ENCODE data around the gene LASP1. TPM values are rescaled to one million over a fixed set of nuclear protein-coding genes. Genes with fewer than 3 reads are reported as not detected.

LASP1 gene
- total and polyA plus RNA-seq, 2 of the 4 experiments (the other 2 are of a cell fraction) = 79.8 to 262 TPM

GRCh38 chr17:38848939-38849605 lies 20.8 kb upstream of the LASP1 start:
- Histone ChIP-seq H3K56ac (ENCODE audit: extremely low read depth, insufficient read depth, low read length) (no peak overlapping the region), H2AFZ (replicated peaks; ENCODE audit: low read length, poor library complexity) (no peak overlapping the region), H2BK20ac (ENCODE audit: low read depth, low read length) (no peak overlapping the region), H3K4me2 (ENCODE audit: low read depth, low read length) (no peak overlapping the region), H2AK5ac (ENCODE audit: low read depth, low read length) (no peak overlapping the region), H3K79me1 (ENCODE audit: low read depth in 1 of 2, low read length in 2 of 2) (peaks cover 16 to 57% of the 10 kb centered on the region in 2 experiments), H2AK9ac (replicated peaks; ENCODE audit: low read depth, low read length, poor library complexity) (no peak overlapping the region), H2BK5ac (ENCODE audit: low read depth, low read length, poor library complexity, severe bottlenecking) (no peak overlapping the region), H4K20me1 (ENCODE audit: insufficient read depth, low read length) (peaks cover 61% of the 10 kb centered on the region), H3K4me1 (ENCODE audit: control insufficient read depth, insufficient read depth, low read length) (peaks cover 3% of the 10 kb centered on the region; the same call in 1 of the 2 replicates), H3K4ac (ENCODE audit: low read depth, low read length) (no peak overlapping the region), H3K9ac (ENCODE audit: low read depth, low read length) (no peak overlapping the region), H3K4me3 (ENCODE audit: insufficient read depth, low read depth, low read length) (no peak overlapping the region), H2BK15ac (ENCODE audit: low read depth, low read length) (no peak overlapping the region), H3K9me1 (ENCODE audit: insufficient read depth, low read length) (0 out of 2 replicates have a peak, but pooled peaks cover 7% of the 10 kb centered on the region), H3K23ac (ENCODE audit: low read depth, low read length) (no peak overlapping the region), H3K27ac (ENCODE audit: insufficient read depth, low read length) (no peak overlapping the region), H3K36me3 (ENCODE audit: control insufficient read depth, insufficient read depth, low read length) (peaks cover 48% of the 10 kb centered on the region), H3K27me3 (ENCODE audit: control insufficient read depth, insufficient read depth, low read length) (no peaks in the 10 kb centered on the region), H2BK120ac (ENCODE audit: low read depth, low read length) (no peak overlapping the region), H3K18ac (ENCODE audit: low read depth, low read length) (no peak overlapping the region), H3K9me3 (ENCODE audit: control insufficient read depth, insufficient read depth, low read length) (no peaks in the 10 kb centered on the region), H4K5ac (ENCODE audit: low read depth, low read length) (no peak overlapping the region), H4K8ac (ENCODE audit: low read depth in 2 of 2, low read length in 2 of 2) (no peak overlapping the region), H3K14ac (replicated peaks; ENCODE audit: low read depth, low read length) (no peak overlapping the region), H4K91ac (ENCODE audit: insufficient read depth, low read depth, low read length) (no peak overlapping the region)
- in situ Hi-C loops (cut with MboI; ENCODE audit: low sequenced_read_pairs) = no loop called here
- DNase-seq (no peak), ATAC-seq (ENCODE audit: low read depth) (no peak)
- ChIA-PET CTCF (interaction anchor here (0.7 kb wide), 2 partner anchors 13 to 31 kb away, joined by 3 read pairs; no protein-coding TSS in a partner anchor), POLR2A (ENCODE audit: unreplicated experiment) (no interaction called here)
- dilution Hi-C loops (cut with HindIII; ENCODE audit: low sequenced_read_pairs, unreplicated experiment) = no loop called here
- WGBS, 2 experiments (ENCODE audit: extremely low coverage in 2 of 2, insufficient read length in 1 of 2) = 84% methylated on average over 8 of the region's 16 CpGs; no CpG with 5 or more reads in 1 of the 2 experiments
- intact Hi-C loops (cut with micrococcal nuclease) = no loop called here
- BruUV-seq (replicated peaks) = no TSS peak
- TF ChIP-seq MAZ (IDR thresholded peaks at IDR 0.05; ENCODE audit: borderline replicate concordance, low read depth, low read length) = no peak
- no peak for TF ChIP-seq FOS (IDR thresholded peaks at IDR 0.05; ENCODE audit: low read depth, low read length)
- TF ChIP-seq NFE2L2 (IDR thresholded peaks at IDR 0.05; ENCODE audit: low read depth, low read length) = no peak
- TF ChIP-seq USF2 (IDR thresholded peaks at IDR 0.05; ENCODE audit: low read depth, low read length) = no peak
- TF ChIP-seq RAD21 (IDR thresholded peaks at IDR 0.05; ENCODE audit: low read length) = no peak
- no peak for TF ChIP-seq CEBPB (IDR thresholded peaks at IDR 0.05; ENCODE audit: low read depth, low read length)
- no peak for TF ChIP-seq RFX5 (IDR thresholded peaks at IDR 0.05; ENCODE audit: low read depth, low read length)
- TF ChIP-seq, protein P1, sequence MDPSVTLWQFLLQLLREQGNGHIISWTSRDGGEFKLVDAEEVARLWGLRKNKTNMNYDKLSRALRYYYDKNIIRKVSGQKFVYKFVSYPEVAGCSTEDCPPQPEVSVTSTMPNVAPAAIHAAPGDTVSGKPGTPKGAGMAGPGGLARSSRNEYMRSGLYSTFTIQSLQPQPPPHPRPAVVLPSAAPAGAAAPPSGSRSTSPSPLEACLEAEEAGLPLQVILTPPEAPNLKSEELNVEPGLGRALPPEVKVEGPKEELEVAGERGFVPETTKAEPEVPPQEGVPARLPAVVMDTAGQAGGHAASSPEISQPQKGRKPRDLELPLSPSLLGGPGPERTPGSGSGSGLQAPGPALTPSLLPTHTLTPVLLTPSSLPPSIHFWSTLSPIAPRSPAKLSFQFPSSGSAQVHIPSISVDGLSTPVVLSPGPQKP (IDR thresholded peaks at IDR 0.05; ENCODE audit: borderline replicate concordance, low read depth, low read length) = no peak
- TF ChIP-seq MAFK (IDR thresholded peaks at IDR 0.05; ENCODE audit: low read depth, low read length) = no peak
- TF ChIP-seq SMC3 (IDR thresholded peaks at IDR 0.05; ENCODE audit: low read depth, low read length) = no peak
- TF ChIP-seq RCOR1 (IDR thresholded peaks at IDR 0.05; ENCODE audit: insufficient replicate concordance, low read length) = no peak
- no peak for TF ChIP-seq MXI1 (IDR thresholded peaks at IDR 0.05; ENCODE audit: borderline replicate concordance, low read depth, low read length)
- TF ChIP-seq, protein P2, sequence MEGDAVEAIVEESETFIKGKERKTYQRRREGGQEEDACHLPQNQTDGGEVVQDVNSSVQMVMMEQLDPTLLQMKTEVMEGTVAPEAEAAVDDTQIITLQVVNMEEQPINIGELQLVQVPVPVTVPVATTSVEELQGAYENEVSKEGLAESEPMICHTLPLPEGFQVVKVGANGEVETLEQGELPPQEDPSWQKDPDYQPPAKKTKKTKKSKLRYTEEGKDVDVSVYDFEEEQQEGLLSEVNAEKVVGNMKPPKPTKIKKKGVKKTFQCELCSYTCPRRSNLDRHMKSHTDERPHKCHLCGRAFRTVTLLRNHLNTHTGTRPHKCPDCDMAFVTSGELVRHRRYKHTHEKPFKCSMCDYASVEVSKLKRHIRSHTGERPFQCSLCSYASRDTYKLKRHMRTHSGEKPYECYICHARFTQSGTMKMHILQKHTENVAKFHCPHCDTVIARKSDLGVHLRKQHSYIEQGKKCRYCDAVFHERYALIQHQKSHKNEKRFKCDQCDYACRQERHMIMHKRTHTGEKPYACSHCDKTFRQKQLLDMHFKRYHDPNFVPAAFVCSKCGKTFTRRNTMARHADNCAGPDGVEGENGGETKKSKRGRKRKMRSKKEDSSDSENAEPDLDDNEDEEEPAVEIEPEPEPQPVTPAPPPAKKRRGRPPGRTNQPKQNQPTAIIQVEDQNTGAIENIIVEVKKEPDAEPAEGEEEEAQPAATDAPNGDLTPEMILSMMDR (conservative IDR thresholded peaks at IDR 0.05; ENCODE audit: low read depth, low read length) = no peak
- TF ChIP-seq POLR2A (IDR thresholded peaks at IDR 0.05; ENCODE audit: low read depth, low read length) = no peak
- TF ChIP-seq BHLHE40 (IDR thresholded peaks at IDR 0.05; ENCODE audit: low read depth, low read length) = no peak

All from IMR-90 (cell line).